OCI-LY1 (cell line): ENCODE data around the gene NACC2.

Experiments used
- EZH2 ChIP-seq: fragments of 200-600 bp; sonication (generic), shearing (Covaris generic); IDR thresholded peaks from 2 replicates; pipeline ENCODE4 v1.8.0; 2017; ENCODE audit warnings: borderline replicate concordance, mixed run types, mild to moderate bottlenecking, antibody characterized with exemption, low read length, moderate library complexity, mixed read lengths
- TF ChIP-seq, protein P1 (sequence below): fragments of 200-600 bp; sonication (generic), shearing (Covaris generic); IDR thresholded peaks from 2 replicates; pipeline ENCODE4 v1.5.1; 2017; ENCODE audit warnings: mild to moderate bottlenecking, antibody characterized with exemption, low read length, moderate library complexity, mixed read lengths

DNA sequence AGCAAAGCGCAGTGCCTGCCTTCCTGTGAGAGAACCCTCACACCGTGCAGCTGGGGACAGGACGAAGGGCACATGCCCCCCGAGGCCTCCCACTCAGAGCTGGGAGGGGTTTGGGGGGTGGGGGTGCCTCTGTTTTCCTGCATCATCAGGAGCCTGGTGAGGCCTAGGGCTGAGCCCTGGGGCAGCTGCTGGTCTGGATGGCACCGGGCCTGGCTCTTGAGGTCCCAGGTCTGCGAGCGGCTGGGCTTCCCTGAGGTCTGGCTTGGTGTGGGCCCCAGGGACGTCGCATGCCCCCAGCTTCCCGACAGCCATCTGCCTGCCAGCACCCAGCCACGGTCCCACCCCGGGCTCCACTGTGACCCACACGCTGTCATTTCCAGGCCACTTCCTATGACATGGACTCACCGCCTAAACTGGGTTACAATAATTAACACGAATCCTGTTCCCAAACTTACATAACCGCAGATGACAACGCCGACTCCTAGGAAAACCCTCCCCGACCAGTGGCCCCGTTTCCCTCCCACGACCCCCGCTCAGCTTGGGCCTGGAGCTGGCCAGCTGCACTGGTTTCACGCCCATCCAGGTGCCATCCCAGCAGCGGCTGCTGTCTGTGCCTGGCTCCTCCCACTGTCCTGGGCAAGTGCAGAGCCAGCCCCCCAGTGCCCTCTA is 8.7 kb downstream of the NACC2 start:
- TF ChIP-seq, protein P1, sequence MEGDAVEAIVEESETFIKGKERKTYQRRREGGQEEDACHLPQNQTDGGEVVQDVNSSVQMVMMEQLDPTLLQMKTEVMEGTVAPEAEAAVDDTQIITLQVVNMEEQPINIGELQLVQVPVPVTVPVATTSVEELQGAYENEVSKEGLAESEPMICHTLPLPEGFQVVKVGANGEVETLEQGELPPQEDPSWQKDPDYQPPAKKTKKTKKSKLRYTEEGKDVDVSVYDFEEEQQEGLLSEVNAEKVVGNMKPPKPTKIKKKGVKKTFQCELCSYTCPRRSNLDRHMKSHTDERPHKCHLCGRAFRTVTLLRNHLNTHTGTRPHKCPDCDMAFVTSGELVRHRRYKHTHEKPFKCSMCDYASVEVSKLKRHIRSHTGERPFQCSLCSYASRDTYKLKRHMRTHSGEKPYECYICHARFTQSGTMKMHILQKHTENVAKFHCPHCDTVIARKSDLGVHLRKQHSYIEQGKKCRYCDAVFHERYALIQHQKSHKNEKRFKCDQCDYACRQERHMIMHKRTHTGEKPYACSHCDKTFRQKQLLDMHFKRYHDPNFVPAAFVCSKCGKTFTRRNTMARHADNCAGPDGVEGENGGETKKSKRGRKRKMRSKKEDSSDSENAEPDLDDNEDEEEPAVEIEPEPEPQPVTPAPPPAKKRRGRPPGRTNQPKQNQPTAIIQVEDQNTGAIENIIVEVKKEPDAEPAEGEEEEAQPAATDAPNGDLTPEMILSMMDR = no peak
- TF ChIP-seq EZH2 = no peak
